ENCODE measurements around the gene KCNK18.

KCNK18 gene

DNA sequence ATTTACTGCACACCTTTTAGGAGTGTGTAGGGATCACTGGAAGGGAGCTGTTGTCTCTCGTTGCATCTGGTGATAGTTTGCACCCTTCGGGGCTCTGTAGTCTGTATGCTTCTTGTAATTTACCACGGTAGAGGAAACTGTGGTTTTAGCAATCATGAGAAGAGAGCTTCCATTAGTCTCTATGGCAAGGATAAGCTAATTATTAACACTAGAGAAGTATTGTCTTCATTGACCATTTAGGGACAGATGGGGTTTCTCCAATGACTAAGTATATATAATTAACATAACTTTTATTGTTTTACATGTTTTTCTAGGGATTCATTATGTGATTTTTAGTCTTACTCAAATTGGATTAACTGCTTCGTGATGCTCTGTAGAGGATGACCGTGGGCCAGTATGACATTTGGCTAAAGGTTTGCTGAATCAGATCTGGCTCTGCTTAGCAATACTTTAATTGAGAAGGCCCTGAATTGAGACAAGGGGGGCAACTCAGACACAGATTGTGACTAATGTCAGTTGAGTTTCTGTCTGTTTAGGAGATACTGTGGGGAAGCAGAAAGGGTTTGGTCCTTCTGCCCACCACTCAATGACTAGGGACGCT lies 52.3 kb downstream of the KCNK18 start:
- TF ChIP-seq CTCF (IDR thresholded peaks at IDR 0.05; ENCODE audit: low read depth, low read length) = no peak
- no peak overlapping the region for H3K4me3 ChIP-seq (ENCODE audit: low read depth, low read length)
- in situ Hi-C loops (cut with HindIII; ENCODE audit: low sequenced_read_pairs) = no loop called here

DNA sequence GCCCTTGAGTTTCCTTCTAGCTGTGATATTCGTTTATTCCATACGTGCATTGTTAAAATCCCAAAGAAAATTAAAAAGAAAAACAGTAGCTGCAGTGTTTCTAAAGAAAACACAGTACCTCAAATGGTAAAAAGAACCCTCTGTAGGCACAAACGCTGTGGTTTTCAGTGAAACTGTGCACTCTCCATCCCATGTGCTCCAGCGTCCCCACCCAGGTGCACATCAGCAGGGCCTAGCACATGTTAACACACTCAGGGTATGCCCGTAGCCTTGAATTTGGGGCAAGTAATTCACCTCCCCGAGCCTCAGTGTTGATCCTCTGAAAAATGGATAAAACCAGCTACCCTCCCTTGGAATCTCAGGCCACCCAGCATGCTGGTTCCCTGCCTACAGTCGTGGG lies 53.1 kb downstream of the KCNK18 start:
- no peak overlapping the region for H3K4me3 ChIP-seq (ENCODE audit: low read depth, low read length)
- in situ Hi-C loops (cut with HindIII; ENCODE audit: low sequenced_read_pairs) = no loop called here
- no peak for DNase-seq (ENCODE audit: low read depth, low spot score)
- TF ChIP-seq CTCF (IDR thresholded peaks at IDR 0.05; ENCODE audit: low read depth, low read length) = no peak

More for the DNA sequence above, 52.3 kb downstream of the KCNK18 start:
- DNase-seq (ENCODE audit: low read depth, low spot score) = no peak

- no peak for DNase-seq (ENCODE audit: low read depth, low spot score)
- TF ChIP-seq CTCF (IDR thresholded peaks at IDR 0.05; ENCODE audit: low read depth, low read length) = no peak
- in situ Hi-C loops (cut with HindIII; ENCODE audit: low sequenced_read_pairs) = no loop called here
- H3K4me3 ChIP-seq (ENCODE audit: low read depth, low read length) = no peak overlapping the region
Observed at GRCh38 chr10:117253908-117254307, 56.6 kb downstream of the KCNK18 start.

DNA sequence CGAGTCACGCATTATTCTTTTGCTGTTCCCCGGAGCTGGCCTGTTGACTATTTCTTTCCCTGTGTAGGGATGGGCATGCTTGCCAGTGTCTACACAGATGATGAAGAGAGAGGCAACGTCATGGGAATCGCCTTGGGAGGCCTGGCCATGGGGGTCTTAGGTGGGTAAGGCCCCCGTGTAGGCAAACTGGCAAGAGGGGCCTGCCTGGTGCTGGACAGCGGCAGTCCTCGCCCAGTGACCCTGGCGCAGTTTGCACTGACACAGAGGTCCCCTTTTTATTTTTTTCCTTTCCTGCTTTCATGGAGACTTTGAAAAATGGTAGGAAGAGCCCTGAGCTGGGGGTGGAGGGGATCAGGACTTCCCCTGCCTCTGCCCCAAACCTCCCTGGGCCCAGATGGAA lies 57.0 kb downstream of the KCNK18 start:
- in situ Hi-C loops (cut with HindIII; ENCODE audit: low sequenced_read_pairs) = no loop called here
- DNase-seq (ENCODE audit: low read depth, low spot score) = no peak
- H3K4me3 ChIP-seq (ENCODE audit: low read depth, low read length) = no peak overlapping the region
- no peak for TF ChIP-seq CTCF (IDR thresholded peaks at IDR 0.05; ENCODE audit: low read depth, low read length)

DNA sequence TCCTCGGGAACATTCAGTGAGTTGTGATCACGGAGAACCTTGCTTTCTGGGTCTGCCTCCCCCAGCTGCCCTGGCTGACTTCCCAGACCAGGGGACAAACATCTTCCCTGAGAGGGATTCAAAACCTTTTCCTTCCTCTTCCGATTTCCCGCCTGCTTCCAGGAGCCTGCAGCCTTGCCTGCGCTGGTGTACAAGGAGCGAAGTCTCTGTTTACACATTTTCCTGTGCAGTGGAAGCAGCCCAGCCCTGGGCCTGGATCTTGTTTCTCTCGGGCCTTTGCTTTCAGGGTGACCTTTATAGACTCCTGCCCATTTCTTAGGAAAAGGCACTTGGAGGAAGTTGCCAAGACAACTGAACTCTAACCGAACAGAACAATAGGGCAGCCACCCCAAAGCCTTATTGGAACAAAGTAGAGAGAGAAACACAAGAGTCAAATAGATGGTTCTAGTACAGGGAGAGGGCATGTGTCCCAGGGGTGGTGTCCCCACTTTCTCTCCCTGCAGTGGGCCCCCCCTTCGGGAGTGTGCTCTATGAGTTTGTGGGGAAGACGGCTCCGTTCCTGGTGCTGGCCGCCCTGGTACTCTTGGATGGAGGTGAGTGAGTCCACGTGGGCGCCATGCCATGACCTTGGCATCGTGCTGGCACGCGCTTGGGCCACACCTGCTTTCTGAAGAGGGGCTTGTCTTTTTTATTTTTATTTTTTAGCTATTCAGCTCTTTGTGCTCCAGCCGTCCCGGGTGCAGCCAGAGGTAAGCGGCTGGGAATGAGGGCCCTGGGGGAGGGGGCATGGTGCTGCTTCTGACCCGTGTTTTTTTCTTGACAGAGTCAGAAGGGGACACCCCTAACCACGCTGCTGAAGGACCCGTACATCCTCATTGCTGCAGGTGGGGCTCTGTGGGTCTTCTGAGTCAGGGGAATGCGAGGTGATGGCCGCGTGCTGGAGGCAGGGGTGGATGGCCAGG lies 57.8 kb downstream of the KCNK18 start:
- H3K4me3 ChIP-seq (ENCODE audit: low read depth, low read length) = no peak overlapping the region
- DNase-seq (ENCODE audit: low read depth, low spot score) = no peak
- in situ Hi-C loops (cut with HindIII; ENCODE audit: low sequenced_read_pairs) = no loop called here
- TF ChIP-seq CTCF (IDR thresholded peaks at IDR 0.05; ENCODE audit: low read depth, low read length) = no peak

- TF ChIP-seq CTCF (IDR thresholded peaks at IDR 0.05; ENCODE audit: low read depth, low read length) = no peak
- in situ Hi-C loops (cut with HindIII; ENCODE audit: low sequenced_read_pairs) = no loop called here
- no peak overlapping the region for H3K4me3 ChIP-seq (ENCODE audit: low read depth, low read length)
- DNase-seq (ENCODE audit: low read depth, low spot score) = no peak
Observed at GRCh38 chr10:117255835-117256460, 58.7 kb downstream of the KCNK18 start.

Measured in astrocyte of the spinal cord (primary cell).